NCI-H526 treated with DMSO at 0.1 percent for 48 hours (cell line): ENCODE data around the gene BTBD2.
"Not testable (repeated sequence)": the region's sequence is repeated elsewhere in the genome, so short reads cannot be mapped to it uniquely, and the experiment has no call there.

Experiments used
- DNase-seq: peaks from one replicate; lab custom pipeline; 2025; lab: John Stamatoyannopoulos, UW

Gene BTBD2

GRCh38 chr19:2014131-2014571, 1.4 kb downstream of the BTBD2 start:
- DNase-seq: no peak

GRCh38 chr19:2013683-2013961, 1.9 kb downstream of the BTBD2 start:
- no peak for DNase-seq

- DNase-seq: no peak
These were observed 2.4 kb downstream of the BTBD2 start for GRCh38 chr19:2012941-2013682.

GRCh38 chr19:2011169-2011568, 4.3 kb downstream of the BTBD2 start:
- DNase-seq: no peak

- DNase-seq: no peak
These were observed 5.3 kb downstream of the BTBD2 start for GRCh38 chr19:2010135-2010668.

GRCh38 chr19:2003874-2004273, 11.6 kb downstream of the BTBD2 start:
- no peak for DNase-seq

- no peak for DNase-seq
These were observed 15.5 kb downstream of the BTBD2 start for GRCh38 chr19:1999856-2000515.

GRCh38 chr19:1998712-1999708, 16.5 kb downstream of the BTBD2 start:
- no peak for DNase-seq

- DNase-seq: no peak
These were observed 17.9 kb downstream of the BTBD2 start for GRCh38 chr19:1997353-1998233.

GRCh38 chr19:1992759-1993260, 22.7 kb downstream of the BTBD2 start:
- DNase-seq: no peak

- no peak for DNase-seq
These were observed 24.2 kb downstream of the BTBD2 start for GRCh38 chr19:1991018-1991913.

- no peak for DNase-seq
These were observed 25.1 kb downstream of the BTBD2 start for GRCh38 chr19:1990230-1991017.

- DNase-seq: no peak
These were observed 25.8 kb downstream of the BTBD2 start for GRCh38 chr19:1989513-1990229.

GRCh38 chr19:1988464-1988863, 27.1 kb downstream of the BTBD2 start:
- not testable (repeated sequence) for DNase-seq

GRCh38 chr19:1987197-1988187, 28.0 kb downstream of the BTBD2 start:
- no peak for DNase-seq

GRCh38 chr19:1986357-1987162, 29.0 kb downstream of the BTBD2 start:
- DNase-seq: no peak
